Astrocyte (in vitro differentiated cells and primary cell): ENCODE data around the gene AKT3.

Experiments
- CTCF ChIP-seq: IDR thresholded peaks from 2 replicates; pipeline ENCODE4 v1.5.1; 2011; ENCODE audit warnings: low read depth, mild to moderate bottlenecking, inconsistent platforms, low read length, moderate library complexity; ENCODE audit not compliant: insufficient read depth
- EZH2 ChIP-seq: IDR thresholded peaks from 2 replicates; pipeline ENCODE4 v1.6.1; 2012; ENCODE audit warnings: mild to moderate bottlenecking, low read length, inconsistent platforms; ENCODE audit not compliant: insufficient read depth

GRCh38 chr1:243461700-243462099 lies 388.3 kb downstream of the AKT3 start:
- TF ChIP-seq CTCF, result no peak
- TF ChIP-seq EZH2, result no peak
